Measurements from ENCODE around the gene PPFIA3.

GRCh38 chr19:49110567-49110966 lies 8.8 kb upstream of the PPFIA3 start:
- TF ChIP-seq EZH2 (IDR thresholded peaks at IDR 0.05; ENCODE audit: low read length, unreplicated experiment) (no peak), EZH2phosphoT487 (IDR thresholded peaks at IDR 0.05; ENCODE audit: borderline replicate concordance, low read length) (no peak)

All from PC-3 (cell line).